ENCODE data around the gene TMEM132A.

TMEM132A gene

DNA sequence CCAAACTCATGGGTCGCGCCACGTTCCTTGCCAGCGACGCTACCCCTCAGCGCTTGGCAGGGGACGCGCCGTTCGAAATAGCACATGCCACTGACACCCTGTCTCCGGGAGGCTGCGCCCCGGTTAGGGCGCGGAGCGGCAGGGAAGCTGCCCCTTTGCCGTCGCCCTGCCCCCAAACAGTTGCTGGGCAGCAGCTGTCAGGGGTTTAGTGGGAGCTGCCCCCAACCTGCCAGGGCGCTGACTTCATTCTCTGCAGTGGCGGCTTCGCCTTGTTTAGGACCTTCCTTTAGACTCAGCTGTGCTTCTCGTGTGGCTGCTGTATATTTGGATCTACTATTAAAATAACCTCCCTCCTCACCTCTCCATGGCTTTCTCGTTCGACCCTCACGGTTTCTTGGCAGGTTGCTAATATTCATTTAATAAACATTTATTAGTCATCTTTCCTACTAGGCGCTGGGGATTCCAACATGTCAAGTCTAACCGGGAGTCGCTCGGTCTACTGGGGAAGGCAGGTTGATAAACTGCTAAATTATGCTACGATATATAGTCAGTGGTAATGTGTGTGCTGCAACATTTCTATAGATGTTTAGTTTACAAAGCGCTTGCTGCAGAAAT is 9.5 kb upstream of the TMEM132A start:
- no peak for TF ChIP-seq ZFX (IDR thresholded peaks at IDR 0.05; ENCODE audit: borderline replicate concordance)
- TF ChIP-seq, protein P1, sequence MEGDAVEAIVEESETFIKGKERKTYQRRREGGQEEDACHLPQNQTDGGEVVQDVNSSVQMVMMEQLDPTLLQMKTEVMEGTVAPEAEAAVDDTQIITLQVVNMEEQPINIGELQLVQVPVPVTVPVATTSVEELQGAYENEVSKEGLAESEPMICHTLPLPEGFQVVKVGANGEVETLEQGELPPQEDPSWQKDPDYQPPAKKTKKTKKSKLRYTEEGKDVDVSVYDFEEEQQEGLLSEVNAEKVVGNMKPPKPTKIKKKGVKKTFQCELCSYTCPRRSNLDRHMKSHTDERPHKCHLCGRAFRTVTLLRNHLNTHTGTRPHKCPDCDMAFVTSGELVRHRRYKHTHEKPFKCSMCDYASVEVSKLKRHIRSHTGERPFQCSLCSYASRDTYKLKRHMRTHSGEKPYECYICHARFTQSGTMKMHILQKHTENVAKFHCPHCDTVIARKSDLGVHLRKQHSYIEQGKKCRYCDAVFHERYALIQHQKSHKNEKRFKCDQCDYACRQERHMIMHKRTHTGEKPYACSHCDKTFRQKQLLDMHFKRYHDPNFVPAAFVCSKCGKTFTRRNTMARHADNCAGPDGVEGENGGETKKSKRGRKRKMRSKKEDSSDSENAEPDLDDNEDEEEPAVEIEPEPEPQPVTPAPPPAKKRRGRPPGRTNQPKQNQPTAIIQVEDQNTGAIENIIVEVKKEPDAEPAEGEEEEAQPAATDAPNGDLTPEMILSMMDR (IDR thresholded peaks at IDR 0.05) = no peak
- H3K27ac ChIP-seq = peak overlapping the region; percentile 71

DNA sequence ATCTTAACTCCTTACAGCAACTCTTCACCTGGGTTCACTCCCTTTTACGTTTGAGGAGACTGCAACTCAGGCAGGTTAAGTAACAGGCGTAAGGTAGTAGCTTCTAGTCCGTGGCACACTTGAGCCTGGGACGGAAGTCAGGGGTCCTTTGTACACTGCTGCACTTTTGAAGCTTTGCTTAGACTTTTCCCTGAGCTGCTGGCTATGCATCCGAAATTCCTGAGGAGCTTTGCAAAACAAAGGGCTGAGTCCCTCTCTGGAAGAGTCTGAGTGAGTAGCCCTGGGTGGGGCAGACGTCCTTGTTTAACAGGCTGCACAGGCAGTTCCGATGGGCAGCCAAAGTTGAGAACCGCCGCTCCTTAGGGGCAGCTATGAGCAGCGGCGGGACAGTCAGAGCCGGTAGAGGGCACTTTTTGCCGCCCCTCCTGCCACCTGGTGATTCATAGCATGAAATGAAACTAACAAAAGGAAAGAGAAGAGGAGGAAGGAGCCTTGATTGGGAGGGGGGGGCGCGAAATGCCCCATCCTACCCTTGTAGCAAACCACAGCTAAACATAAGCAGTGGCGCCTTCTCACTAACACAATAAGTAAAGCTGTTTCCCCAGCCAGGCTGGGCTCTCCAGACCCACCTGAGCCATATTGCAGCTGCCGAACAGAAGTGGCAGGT is 8.9 kb upstream of the TMEM132A start:
- TF ChIP-seq ZFX (IDR thresholded peaks at IDR 0.05; ENCODE audit: borderline replicate concordance) = no peak
- TF ChIP-seq, protein P1 (IDR thresholded peaks at IDR 0.05) = no peak
- H3K27ac ChIP-seq = 0 out of 2 replicates have a peak overlapping the region, but pooled peaks have one; percentile 71

DNA sequence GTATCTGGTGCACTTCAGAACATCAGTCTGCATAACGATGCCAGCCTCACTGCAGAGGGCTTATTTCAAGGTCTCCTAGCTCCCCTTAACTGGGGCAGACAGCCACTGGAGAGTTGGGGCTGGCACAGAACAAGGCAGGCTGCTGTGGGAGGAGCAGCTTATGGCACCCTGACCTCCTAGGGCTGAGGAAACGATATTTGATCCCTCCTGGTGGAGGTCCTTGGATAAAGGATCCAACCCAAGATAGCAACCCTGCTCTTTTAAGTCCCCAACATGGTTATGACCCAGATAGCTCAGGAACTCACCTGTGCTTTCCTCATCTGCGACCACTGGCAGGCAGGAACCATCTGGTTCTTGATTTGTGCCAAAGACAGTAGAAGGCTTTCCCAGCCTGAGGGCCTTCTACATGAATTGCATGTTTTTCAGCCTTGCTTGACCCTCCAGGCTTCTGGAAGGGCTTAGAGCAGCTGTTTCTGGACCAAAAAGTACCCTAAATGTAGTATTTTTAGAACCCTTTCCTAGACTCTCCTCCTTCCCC is 7.5 kb upstream of the TMEM132A start:
- no peak overlapping the region for H3K27ac ChIP-seq
- TF ChIP-seq, protein P1 (IDR thresholded peaks at IDR 0.05) = no peak
- no peak for TF ChIP-seq ZFX (IDR thresholded peaks at IDR 0.05; ENCODE audit: borderline replicate concordance)

DNA sequence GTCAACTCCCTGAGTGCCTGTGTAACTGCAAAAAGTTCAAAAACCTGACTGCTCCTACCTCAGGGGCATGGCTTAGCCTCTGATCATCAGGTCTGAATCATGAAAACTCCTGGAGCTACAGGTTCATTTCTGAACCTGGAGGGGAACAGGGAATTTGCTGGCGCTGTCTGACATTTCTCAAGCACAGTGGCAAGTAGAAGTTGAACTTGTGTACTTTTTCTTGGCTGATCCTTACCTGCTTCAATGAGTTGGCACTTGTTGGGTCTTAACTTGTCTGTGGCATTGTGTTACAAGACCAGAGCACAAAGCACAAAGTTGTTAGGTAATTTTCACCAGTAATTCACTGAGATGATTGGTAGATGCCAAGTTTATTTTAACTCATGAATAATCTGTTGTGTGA is 7.0 kb upstream of the TMEM132A start:
- no peak overlapping the region for H3K27ac ChIP-seq

DNA sequence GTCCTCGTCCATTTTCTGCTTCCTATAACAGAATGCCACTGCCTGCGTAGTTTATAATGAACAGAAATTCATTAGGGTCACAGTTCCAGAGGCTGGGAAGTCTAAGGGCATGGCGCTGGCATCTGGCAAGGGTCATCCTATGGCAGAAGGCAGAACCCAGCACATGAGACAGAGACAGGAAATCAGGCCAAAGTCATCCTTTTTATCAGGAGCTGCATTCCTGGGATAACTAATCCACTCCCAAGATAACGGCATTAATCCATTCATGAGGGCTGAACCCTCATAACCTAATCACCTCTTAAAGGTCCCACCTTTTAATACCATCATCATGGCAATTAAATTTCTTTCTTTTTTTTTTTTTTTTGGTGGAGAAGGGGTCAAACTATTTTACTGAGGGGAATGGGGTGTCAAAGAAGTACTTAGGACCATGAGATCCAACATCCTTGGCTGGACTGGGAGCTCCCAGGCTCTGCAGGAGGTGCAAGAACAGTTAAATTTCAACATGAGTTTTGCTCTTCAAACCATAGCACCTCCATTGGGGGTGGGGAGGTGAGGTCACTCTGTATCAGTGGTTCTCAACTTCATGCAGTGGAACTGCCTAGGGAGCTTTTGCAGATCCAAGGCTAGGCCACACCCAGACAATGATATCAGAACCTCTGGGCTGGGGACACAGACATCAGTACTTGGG is 5.9 kb upstream of the TMEM132A start:
- no peak overlapping the region for H3K27ac ChIP-seq
- TF ChIP-seq, protein P1 (IDR thresholded peaks at IDR 0.05) = no peak
- TF ChIP-seq ZFX (IDR thresholded peaks at IDR 0.05; ENCODE audit: borderline replicate concordance) = no peak

More for the DNA sequence above, 7.0 kb upstream of the TMEM132A start:
- TF ChIP-seq, protein P1 (IDR thresholded peaks at IDR 0.05) = no peak
- TF ChIP-seq ZFX (IDR thresholded peaks at IDR 0.05; ENCODE audit: borderline replicate concordance) = no peak

DNA sequence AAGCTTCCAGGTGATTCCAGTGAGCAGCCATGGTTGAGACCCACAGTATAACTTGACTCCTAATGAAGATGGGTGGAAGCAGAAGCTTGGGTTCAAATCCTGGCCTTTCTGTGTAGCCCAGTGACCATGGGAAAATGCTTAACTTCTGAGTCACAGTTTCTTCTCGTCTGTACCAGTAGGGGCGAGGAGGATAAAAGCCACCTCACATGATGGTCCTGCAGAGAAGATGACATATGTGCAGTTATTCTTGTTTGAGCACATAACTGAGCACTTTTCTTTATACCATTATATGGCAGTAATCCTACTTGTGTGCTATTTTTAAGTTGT is 5.4 kb upstream of the TMEM132A start:
- no peak overlapping the region for H3K27ac ChIP-seq
- TF ChIP-seq, protein P1 (IDR thresholded peaks at IDR 0.05) = no peak
- no peak for TF ChIP-seq ZFX (IDR thresholded peaks at IDR 0.05; ENCODE audit: borderline replicate concordance)

DNA sequence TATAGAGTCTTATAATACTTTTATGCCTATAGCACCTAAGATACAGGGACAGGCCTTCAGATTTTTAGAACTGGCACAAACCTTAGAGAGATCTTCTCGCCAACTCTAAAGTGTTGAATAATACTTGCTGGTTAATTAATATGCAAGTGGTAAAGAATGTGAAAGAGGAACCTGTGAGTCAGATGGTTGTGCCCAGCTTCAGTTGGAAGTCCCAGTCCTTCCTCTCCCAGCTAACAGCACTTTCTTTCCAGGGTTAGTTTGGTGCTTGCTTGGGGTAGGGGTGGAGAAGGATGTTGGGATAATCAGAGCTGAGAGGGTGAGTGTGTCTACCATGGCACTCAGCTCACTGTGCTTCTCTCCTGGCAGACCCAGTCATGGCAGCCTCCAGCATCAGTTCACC is 4.9 kb upstream of the TMEM132A start:
- no peak for TF ChIP-seq ZFX (IDR thresholded peaks at IDR 0.05; ENCODE audit: borderline replicate concordance)
- TF ChIP-seq, protein P1 (IDR thresholded peaks at IDR 0.05) = no peak
- no peak overlapping the region for H3K27ac ChIP-seq

Data from 22Rv1 (cell line).